ENCODE measurements around the gene NPTN.
"Not testable (repeated sequence)": the region's sequence is repeated elsewhere in the genome, so short reads cannot be mapped to it uniquely, and the experiment has no call there.

NPTN gene

DNA sequence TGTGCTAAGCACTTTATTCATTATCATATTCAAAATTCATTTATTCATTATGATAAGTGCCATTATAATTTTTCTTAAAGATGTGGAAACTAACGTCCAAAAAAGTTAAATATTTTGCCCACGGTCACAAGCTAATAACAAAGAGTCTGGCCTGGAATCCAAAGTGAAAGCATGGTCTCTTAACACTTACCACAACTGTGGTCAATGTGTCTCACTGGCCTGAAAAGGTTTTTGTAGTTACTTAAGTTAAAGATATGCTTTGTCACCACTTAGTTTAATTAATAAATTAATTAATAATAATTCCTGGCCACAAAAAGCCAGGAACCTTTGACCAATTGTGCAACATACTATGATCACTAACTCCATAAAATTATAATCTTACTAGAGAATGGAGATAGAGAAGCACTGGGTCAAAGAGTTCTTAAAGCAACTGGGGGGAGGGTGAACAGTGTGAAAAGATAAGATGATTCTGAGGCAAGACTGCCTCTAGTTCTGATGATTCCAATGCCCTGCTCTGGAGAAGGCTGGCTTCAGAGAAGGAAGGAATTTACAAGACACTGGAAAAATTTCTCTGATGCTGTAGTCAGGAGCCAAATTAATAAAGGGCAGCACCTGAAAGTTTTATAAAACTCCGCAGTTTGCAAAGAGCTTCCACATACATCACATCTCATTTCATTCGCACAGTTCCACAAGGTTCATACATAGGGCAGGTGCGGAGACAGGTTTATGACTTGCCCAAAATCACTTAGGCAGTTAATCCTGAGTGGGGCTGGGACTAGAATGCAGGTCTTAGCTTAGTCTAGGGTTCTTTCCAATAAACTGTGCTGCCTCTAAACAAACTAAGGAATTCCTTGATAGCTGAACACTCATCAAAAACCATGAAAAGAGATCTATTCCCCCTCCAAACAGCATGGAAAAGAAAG, 32.5 kb downstream of the NPTN start:
- no peak for DNase-seq

DNA sequence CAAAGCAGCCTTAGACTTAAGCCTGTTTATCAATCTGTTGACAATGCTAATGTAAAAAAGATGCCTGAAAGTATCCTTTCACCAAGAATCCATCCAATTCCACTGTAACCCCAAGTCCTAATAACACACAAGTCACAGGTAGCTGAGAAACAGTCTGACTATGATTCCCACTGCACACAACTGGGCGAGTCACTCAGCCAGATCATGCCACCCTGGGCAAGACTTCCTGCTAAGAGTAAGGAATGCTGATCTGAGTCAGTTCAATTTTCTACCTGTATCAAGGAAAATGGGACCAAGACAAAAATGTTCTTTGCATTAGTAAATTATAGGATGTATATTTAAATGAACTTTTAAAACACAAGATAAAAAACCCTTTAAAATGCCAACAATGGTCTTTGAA, 33.3 kb downstream of the NPTN start:
- no peak for DNase-seq

DNA sequence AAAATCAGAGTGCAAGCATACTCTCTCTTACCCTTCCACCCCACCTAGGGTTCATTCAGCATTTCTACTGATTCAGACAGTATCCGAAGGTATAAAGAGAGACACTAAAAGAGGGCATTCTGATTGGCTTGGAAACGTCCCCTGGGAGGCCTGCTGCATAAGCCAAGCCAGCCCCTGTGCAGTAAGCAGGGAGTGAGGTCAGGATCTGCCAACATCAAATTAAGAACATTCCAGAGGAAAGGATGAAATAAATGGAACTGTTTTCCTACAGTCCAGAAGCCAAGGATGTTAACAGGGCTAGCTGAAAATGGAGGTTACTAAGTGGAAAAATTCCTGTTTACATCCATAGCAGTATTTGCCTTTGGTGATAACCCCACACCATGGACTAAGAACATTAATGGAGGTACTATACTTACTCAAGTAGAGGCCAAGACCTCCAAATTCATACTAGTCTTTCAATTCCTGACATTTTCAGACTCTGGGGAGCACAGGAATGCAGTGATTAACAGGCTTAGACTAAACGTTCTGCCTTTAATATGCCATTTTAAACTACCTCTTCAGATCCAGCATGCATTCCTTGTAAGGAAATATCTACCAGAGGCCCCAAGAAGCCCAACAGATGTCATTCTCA, 34.5 kb downstream of the NPTN start:
- DNase-seq, result no peak

DNA sequence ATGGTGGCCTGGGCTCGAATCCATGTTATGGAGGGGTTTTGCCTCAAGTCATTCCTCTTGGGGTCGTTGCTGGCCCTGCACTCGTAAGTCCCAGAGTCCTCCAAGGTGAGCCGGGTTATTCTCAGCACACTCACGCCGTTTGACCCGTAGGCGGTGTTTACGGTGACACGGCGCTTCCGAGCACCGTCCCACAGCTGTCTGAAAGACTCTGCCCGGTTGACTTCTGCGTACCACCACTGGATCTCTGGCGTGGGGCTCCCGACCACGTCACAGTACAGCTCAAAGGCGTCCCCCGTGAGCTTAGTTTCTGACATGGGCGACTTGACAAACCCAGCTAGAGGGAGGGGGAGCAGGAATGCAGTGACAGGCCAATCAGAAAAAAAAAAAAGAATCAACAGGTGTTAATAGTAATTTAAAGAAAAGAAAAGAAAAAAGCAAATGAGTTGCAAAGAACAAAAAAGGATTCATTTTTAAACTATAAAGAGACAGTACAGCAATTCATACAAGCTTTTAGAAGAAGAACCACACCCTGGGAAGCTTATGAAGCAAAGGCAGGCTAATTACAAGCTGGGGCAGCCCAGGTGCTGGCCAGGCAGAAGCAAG, 36.1 kb downstream of the NPTN start:
- no peak for DNase-seq

DNA sequence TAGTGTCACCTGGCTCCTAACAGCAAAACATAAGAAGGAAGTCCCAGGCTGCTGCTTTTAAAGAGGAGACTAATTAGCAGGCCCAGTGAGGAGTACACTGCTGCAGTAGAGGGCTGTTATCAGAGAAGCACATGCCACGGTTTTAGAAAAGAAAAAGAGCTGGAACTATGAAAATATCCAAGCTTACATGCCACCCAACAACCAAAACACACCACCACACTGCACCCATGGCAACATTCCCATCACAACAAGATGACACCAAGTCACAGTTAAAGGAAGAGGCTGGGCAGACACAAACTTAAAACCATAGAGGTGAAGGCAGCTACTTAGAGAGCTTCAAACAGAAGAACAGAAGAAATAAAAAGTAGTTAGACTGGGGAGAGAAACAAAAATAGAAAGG, 37.0 kb downstream of the NPTN start:
- DNase-seq, result no peak

DNA sequence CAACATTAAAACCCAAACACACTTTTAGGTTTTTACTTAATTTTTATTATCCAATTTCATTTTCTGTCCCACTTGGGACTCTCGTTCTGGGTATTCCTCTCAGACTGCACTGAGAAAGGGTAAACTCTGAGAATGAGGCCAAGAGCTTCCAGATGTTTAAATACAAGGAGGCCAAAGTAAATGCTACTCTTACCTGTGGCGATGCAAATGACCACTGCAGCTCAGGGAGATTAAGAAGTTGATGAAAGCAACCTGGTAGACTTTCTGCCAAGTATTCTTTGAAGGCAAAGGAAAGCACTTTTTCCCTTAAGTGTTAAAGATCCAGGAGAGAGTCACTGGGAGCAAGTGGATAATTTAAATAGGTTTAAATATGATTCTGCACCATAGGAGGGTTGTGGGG, 39.1 kb downstream of the NPTN start:
- DNase-seq, result no peak

DNA sequence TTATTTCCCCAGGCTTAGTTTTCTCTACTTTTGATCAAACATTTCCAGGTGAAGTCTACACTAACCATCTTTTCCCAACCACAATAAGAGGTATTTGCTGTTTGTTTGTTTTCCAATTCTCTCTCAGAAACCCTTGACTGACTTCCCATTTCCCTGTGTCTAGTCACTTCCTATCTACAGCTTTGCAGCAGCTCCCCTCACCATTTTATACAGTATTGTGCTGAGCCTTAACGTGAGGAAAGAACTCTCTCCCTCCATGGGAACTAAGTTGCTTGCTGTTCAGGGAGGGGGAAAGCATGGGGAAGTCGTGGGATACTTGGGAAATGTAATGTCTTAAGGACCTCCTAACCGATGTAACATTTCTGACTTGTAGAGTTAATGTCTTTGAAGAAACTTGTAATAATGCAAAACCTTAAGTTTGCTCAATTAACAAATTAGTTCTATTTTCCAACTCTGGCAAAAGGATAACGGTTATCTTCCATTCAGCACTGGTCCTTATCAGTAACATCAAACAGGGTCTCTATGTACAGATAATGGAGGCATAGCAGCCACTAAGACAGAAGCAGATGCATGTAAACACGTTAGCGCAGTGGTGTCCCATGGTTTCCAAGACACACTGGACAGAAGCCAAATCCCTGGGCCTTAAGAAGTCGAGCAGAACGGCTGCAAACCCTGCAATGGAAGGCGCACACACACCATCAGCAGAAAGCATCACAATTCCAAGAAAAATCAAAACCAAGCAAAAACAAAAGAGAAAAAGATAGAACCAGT, 39.7 kb downstream of the NPTN start:
- peak; percentile 29 for DNase-seq

DNA sequence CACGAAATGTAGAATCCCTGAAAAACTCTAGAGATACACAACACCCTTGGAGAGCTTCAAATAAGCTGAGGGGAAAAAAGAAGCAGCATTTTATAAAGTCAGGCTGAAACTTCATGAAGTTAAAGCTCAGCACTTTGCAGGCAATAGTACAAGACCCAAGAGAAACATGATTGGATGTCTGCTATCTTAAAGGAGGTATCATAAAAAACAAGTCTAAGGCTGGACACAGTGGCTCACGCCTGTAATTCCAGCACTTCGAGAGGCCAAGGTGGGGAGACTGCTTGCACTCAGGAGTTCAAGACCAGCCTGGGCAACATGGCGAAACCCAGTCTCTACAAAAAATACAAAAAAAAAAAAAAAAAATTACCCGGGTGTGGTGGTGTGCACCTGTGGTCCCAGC, 42.9 kb downstream of the NPTN start:
- DNase-seq, result no peak

DNA sequence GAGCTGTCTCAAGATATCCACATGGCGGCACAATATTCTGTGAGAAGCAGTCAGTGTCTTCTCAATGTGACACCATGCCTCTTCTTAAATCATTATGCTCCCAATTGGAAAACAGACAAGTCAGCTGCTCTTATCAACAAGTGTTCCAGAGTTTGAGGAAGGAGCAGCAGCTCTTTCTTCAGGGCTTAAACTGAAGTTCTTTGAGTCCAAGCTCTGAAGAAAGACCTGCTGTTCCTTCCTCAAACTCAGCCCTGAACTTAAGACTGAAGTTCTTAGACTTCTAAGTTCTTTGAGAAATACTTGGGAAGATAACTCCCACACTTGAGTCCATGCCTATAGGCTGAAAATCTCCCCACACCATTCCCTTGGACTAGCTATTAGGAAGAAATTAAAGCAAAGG, 43.4 kb downstream of the NPTN start:
- no peak for DNase-seq

DNA sequence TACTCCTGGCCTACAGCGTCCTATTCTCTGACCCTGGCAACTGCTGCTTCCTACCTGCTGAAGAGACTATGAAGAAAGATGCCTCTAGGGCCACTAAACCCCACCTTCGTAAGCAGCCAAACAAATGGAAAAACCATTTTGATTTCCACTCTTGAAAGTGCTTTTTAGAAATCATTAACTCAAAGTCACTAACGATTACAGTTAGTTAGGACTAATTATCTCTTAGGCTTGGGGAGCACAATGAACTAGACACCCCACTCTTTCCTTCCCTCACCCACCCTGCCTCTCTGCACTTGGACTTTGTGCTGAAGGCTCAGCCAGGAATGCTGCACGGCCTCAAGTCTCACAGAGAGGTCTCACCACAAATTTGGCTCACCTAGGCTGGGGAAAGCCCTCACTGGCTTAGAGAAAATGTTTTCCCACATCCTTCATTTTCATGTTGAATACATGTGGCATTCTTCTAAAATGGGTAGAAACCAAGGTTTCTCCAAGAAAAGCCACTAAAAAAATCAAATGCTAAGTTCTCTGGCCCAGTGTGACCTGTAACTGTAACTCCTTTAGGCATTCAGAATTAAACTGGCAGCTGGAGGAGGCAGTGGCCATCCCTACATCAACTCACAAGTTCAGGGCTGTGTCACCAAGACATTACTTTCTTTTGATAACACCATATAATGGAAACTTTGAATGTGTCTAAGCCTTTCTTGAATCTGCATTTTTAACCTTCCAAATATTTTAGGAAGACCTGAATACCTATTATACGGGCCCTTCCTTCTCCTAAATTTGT, 47.1 kb downstream of the NPTN start:
- DNase-seq, result no peak

DNA sequence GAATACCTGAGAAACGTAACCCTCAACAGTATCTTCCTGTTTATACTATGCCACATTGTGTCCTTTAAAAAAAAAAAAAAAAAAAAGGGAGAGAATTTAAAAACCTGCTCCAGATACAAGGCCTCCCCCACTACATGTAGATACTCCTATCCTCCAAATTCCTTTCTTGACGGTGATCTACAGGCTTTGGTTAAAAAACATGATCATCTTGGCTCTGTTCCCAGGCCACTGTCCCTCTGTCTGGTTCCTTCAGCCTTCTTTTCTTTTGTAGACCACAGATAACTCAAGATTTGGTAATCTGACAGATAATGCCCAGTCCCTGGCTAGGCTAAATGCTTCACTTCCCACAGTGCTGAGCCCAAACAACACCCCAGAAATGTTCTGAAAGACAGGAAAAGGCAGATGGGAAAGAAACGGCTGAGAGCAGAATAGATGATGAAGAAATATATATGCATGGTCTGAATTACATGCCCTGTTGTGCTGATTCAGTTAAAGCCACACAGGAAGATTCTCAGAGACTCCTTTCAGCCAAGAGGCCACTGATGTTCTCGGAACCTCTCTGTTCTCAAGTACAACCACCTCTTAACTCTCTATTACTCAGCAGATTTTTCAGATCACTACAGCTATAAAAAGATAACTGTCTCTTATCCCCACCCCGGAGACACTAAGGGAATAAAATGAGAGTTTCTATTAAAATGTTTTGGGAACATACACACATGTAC, 48.3 kb downstream of the NPTN start:
- no peak for DNase-seq

DNA sequence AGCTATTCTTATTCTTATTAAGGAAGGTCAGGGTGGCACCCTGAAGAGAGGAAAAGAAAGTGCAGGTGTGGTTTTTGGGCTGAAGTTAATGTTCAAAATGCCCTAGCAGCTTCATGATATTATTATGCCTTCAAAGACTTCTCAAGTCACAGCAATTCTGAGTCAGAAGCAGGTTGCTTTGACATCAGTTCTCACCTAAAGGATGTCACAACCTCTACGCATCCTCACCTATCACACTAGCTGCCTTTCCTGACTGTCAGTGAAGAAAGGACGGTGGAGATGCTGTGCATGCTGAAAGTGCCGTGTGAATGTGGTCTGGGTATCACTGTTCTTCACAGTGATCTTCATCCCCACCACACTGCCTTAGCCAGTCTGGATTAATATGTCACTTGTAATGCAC, 49.6 kb downstream of the NPTN start:
- DNase-seq, result no peak

DNA sequence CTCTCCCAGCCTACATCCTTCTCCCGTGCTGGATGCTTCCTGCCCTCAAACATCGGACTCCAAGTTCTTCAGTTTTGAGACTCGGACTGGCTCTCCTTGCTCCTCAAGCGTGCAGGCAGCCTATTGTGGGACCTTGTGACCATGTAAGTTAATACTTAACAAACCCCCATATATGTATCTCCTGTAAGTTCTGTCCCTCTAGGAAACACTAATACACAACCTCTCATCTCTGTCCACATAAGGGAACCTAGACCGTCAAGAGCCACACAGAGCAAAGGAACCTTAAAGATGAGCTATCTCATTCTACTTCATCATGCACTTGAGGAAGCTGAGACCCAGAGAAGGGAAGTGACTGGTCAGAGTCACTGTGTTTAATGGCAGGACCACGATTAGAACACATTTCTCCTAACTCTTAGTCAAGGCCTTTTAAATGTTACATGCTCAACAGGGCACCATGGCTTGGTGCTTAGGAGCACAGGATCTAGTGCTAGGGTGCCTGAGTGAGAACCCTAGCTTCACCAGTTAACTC, 50.3 kb downstream of the NPTN start:
- no peak for DNase-seq

DNA sequence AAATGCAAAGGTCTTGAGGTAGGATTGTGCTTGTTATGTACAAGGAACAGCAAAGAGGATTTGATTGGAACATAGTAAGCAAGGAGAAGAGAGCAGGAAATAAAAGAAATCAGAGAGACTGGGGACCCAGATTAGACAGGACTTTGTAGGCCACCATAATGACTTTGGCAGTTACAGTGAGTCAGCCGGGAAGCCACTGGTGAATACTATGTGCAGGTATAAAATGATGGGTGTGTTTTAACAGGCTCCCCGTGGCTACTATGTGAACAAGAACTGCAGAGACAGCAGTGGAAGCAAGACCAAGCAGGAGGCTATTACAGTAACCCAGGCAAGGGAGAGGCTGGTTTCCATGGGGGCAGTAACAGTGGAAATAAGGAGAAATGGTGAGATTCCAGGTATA, 55.2 kb downstream of the NPTN start:
- no peak for DNase-seq

DNA sequence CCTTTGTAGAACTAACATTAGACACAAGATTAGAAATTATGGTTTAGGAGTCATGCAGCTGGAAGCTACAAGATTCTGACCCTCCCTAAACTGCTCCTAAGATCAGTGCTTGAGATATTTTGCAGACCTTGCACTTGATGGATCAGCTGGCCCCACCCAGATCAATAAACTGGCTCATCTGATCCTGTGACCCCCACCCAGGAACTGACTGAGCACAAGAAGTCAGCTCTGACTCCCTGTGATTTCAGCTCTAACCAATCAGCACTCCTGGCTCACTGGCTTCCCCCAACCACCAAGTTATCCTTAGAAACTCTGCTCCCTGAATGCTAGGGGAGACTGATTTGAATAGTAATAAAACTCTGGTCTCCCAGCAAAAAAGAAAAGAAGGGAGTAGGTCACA, 55.6 kb downstream of the NPTN start:
- DNase-seq, result not testable (repeated sequence)

DNA sequence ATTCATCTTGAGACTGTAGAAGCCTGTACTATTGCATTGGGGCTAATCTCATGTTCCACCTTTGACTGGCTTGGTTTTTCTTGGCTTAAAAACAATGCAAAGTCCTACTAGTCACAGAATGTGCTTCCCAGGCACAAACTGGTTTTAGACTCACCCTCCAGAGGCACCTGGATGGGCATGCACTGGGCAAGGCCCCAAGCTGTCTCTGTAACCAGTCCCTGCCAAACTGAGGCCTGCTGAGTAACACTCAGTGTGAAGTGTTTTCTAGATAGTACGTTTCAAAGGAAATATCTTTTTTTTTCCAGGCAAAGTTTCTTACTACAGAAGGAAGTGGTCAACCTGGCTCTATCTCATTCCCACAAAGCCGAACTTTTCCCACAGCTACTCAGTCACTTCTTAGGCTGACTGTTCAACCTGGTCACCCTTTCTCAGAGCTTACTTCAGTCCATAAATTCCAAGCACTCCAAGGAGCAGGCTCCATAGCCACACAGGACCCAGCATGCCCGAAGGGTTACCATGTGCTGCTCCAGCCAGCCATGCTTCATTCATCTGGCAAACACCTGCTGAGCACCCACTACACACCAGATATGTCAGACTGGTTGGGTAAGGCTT, 57.4 kb downstream of the NPTN start:
- no peak for DNase-seq

DNA sequence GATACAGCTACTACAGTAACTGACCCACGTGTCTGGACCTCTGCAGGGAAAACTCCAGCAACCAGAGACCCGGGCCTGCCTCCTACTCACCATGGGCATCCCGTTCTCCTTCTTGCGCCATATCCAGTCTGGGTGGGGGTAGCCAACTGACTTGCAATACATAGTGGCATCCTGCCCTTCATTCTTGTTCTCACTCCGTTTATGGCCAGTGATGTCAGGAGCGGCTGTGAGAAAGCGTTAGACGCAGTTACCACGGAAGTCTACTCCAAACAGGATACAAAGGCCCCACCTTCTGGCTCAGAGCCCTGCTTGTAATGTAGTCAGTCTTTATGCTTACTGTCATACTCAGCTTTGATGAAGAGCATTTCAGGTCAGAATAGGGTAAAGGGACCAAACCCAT, 59.6 kb downstream of the NPTN start:
- DNase-seq, result no peak

DNA sequence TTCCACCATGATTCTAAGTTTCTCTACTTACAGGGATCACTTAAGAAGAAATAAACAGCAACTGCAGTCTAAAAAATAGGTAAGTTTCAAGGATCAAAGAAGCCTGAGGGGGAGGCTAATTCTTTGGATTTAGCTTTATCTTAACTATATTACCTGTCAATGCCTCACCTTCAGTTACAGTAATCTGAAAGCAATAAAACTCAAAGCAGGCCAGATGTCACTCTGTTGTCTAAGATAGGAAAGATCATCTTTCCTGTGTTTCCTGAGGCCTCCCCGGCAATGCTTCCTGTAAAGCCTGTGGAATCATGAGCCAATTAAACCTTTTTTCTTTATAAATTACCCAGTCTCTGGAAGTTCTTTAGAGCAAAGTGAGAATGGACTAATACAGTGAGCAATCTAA, 60.2 kb downstream of the NPTN start:
- no peak for DNase-seq

DNA sequence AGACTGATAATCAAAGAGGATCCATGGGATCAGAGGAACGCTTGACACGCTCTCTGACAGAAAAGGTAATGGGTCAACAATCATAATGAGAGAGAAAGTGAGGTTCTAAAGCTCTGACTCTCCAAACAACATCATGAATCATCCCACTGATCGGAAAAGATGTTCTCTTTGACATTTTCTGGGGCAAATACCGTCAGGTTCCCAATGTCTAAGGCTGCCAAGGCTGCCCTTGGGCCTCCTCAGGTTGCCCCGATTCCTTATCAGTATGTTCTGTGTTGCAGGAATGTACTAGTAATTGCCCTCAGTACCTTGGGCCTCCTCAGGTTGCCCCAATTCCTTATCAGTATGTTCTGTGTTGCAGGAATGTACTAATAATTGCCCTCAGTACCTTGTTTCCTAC, 60.9 kb downstream of the NPTN start:
- no peak for DNase-seq

DNA sequence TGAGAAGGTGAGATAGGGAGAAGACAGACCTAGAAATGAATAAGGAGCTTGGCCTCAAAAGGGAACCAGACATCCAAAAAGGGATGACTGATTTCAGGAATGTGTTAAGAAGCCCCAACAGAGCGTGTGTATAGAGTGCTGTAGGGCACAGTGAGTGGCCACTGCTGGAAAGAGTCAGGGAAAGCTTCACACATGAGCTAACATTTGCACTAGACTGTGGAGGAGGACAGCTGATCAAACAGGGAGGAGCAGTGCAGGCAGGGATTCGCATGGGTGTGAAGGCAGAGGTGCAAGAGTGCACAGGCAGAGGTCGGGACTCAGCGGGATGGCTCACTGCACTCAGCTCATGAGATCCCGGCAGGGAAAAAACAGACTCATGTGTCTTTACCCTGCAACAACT, 61.8 kb downstream of the NPTN start:
- DNase-seq, result peak; percentile 6

DNA sequence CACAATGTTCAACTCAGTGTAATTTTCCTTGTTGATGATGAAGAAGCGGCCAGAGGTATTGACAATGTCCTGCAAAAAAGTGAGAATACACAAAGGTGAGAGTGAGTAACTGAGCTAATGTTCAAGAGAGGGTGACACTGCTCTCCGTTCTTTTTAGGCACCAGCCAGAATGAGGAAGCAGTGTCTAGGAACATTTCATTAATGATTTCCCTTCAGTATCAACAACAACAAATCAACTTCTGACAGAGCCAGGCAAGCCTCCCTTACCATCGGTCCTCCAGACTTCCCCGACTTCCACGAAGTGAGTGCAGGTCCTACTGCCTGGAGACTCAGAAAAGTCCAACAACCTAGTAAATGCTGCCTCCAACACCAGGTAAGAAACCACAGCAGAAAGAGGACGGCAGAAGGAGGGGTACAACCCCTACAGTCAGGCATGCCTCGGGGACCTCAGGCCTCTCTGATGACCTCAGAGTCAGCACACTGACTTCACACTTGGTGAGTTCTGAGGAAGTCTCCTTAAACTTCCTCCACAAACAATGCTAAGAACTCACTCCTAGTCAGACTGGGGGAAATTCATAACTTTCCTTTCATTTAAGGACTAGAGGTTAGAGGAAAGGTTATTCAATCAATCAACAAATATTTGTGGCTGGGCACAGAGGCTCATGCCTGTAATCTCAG, 62.7 kb downstream of the NPTN start:
- no peak for DNase-seq

Measured in NCI-H1092 (cell line).